HPDE6-E6E7 (cell line): ENCODE results near the gene IL6R.

Source experiments
- DNase-seq: peaks from one replicate; pipeline ENCODE4 v3.0.0; 2011; ENCODE audit warnings: missing footprints; ENCODE audit errors: extremely low spot score

IL6R gene

DNA sequence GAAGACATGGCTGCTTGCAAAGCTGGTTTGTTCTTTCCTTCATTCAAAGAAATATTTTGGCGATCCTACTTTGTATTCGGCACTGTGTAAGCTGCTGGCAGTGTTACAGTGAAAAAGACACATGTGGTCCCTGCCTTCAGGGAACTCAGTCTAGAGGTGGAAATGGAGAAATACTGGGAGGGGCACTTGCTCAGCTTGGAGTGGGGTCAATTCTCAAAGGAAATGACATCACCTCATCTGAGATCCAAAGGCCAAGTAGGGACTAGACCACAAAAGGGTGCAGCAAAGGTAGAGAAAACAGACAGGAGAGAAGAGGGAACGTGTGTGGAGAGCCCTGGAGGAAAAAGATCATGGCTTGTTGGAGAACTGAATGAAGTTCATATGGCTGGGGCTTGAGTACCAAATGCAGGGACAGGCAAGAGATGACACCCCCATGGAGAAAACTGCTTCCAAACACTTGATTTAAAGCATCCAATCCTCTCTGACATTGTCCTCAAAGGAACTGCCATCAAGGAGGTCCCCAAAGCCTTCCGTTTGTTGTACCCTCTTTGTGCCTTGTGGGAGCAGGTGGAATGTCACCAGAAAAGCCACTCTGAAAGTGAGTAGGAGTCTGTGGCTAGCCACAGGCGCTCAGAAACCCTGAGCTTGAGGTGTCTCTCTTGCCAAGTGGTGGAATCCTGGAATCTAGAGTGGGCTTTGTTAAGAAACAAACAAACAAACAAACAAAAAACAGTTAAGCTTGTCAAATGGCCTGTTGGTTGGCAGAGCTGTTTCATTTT, 48.6 kb downstream of the IL6R start:
- DNase-seq, result no peak

DNA sequence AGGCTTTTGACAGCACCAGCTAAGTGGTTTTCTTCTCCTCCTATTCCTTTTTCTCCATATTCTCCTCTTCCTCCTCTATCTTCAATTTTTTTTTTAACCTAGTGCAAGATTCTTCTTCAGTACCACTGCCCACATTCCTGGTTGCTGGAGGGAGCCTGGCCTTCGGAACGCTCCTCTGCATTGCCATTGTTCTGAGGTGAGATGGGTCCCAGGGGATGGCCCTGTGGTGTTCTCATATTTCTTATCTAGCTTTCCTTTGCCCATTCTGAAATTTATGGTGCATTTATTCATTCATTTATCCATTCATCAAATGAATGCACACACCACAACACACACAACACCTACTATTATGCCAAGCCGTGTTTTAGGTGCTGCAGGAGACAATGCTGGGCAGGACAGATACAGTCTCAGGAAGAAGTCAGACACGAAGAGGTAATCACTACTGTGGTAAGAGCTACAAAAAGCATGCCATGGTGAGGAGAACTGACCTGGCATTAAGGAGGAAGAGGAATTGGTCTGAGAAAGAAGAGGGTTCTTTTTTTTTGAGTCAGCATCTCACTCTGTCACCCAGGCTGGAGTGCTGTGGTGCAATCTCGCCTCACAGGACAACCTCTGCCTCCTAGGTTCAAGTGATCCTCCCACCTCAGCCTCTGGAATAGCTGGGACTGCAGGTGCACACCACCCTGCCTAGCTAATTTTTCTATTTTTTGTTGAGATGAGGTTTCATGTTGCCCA, 49.4 kb downstream of the IL6R start:
- DNase-seq, result no peak

GRCh38 chr1:154456631-154457030, 51.5 kb downstream of the IL6R start:
- no peak for DNase-seq

DNA sequence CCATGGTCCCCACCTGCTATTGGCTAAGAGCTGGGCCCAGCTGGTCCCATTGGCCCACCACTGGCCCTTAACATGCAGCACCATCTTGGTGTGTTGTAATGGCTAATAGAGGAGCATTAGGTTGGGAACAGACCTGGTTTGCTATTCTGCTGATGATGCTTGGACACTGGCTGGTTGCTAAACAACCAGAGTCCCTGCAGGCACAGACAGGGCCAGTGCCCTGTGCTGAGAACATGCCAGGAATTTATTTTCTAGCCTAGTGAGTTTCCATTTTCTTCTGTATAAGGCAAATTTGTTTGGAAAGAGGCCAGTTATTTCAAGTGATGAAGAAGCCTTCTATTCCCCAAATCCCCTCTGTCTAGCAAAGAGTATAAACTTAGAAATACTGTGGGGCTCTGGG, 53.9 kb downstream of the IL6R start:
- DNase-seq, result no peak

- no peak for DNase-seq
These were observed 55.6 kb downstream of the IL6R start for GRCh38 chr1:154460695-154461260.

- no peak for DNase-seq
These were observed 58.4 kb downstream of the IL6R start for GRCh38 chr1:154463512-154463990.

GRCh38 chr1:154465621-154466195, 60.6 kb downstream of the IL6R start:
- no peak for DNase-seq

DNA sequence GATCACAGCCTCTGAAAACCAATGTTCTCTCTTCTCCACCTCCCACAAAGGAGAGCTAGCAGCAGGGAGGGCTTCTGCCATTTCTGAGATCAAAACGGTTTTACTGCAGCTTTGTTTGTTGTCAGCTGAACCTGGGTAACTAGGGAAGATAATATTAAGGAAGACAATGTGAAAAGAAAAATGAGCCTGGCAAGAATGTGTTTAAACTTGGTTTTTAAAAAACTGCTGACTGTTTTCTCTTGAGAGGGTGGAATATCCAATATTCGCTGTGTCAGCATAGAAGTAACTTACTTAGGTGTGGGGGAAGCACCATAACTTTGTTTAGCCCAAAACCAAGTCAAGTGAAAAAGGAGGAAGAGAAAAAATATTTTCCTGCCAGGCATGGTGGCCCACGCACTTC, 61.1 kb downstream of the IL6R start:
- no peak for DNase-seq

- DNase-seq, result no peak
These were observed 61.8 kb downstream of the IL6R start for GRCh38 chr1:154466921-154467417.

GRCh38 chr1:154467434-154468102, 62.4 kb downstream of the IL6R start:
- DNase-seq, result no peak

DNA sequence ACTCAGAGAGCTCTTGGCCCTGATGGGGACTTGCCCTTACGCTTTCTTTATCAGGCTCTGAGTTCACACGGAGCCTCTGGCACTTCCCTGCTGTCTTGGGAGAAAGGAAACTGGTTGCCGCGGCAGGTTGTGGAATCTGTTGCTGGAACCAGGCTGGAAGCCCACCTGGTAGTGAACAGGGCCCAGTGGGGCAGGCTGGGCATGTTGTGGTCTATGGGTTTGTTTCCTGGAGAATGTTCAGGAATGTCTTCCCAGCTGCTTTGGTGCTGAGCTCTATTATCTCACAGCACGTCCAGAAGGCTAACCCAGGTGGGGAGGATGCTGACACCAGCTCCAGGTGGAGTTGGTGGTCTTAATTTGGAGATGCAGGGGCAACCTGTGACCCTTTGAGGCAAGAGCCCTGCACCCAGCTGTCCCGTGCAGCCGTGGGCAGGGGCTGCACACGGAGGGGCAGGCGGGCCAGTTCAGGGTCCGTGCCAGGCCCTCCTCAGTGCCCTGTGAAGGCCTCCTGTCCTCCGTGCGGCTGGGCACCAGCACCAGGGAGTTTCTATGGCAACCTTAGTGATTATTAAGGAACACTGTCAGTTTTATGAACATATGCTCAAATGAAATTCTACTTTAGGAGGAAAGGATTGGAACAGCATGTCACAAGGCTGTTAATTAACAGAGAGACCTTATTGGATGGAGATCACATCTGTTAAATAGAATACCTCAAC, 63.5 kb downstream of the IL6R start:
- DNase-seq, result no peak

GRCh38 chr1:154469844-154470560, 64.9 kb downstream of the IL6R start:
- no peak for DNase-seq

DNA sequence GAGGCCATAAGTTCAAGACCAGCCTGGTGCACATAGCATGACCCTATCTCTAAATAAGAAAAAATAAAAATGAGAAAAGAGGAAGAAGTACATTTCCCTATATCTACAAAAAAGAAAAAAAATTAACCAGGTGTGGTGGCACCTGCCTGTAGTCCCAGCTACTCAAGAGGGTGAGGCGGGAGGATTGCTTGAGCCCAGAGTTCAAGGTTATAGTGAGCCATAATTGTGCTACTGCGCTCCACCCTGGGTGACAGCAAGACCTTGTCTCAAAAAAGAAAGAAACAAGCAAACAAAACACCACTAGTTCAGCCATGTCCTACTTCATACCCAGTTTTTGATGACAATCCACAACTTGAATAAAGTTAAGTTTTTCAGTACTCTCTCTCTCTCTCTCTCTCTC, 66.2 kb downstream of the IL6R start:
- no peak for DNase-seq

DNA sequence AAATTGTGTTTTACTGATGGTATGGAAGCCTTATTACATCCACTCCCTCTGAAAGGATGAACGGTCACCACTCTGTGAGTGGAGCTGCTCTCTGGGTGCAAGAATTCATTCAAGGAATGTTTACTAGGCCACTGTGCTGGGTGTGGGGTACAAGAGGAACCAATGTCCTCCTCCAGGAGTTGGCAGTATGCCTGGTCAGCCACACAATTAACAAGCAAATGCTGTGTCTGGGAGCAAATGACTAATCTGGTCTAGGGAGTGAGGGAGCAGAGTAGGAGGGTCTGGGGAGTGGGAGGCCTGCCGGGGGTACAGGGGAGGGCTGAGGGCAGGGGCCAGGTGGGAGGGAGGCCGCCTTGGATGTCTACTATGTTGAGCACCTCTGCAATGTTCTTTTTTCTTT, 69.7 kb downstream of the IL6R start:
- peak; percentile 21 for DNase-seq

- peak; percentile 63 for DNase-seq
These were observed 71.6 kb downstream of the IL6R start for GRCh38 chr1:154476791-154477190.

DNA sequence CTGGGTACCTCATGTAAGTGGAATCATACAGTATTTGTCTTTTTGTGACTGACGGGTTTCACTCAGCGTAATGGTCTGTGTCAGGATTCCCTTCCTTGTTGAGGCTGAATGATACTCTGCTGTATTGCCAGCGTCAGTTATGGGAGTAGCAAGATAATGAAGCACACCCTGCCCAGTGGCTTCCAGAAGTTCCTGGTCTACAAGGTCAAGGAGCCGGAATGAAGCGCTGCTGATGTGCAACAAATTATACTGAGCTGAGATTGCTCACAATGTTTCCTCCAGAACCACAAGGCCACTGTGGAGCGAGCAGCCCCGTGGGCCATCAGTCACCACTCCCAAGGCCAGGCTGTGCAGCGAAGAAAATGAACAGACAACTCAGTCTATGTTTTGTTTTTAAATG, 72.9 kb downstream of the IL6R start:
- no peak for DNase-seq

- DNase-seq, result no peak
These were observed 73.5 kb downstream of the IL6R start for GRCh38 chr1:154478639-154479038.

DNA sequence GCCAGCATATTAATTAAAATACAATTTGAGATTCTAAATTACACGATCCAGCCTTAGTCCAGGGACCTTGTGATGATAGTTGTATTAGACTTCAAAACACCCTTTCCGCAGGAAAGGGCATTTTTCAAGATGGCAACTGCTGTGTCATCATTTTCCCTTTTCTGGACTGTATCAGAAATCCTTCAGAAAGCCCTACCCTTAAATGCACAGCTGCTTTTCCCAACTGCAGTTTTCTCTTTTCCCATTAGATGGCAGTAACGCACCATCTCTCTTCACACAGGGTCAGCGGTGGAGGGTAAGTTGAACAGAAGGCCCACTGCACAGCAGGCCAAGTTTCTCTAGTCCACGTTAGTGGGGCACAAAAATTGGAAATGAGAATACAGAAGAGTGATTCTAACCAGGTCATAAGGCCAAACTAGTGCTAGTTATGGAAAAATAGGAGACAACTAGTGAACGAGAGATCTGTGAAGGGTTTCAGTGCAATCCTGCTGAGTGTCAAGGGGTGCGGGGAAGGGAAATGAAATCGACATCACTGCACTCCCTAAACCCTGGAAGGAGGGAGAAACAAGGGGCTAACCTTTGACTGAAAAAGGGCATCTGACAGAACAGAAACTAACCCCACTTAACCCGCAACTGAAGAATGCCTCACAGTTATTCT, 74.8 kb downstream of the IL6R start:
- DNase-seq, result peak; percentile 74

GRCh38 chr1:154481053-154481452, 75.9 kb downstream of the IL6R start:
- no peak for DNase-seq
